DOHH2 (cell line): ENCODE measurements around the gene MACROD2.

Experiments used
- CTCF ChIP-seq: fragments of 200-600 bp; sonication (generic); IDR thresholded peaks from one replicate; pipeline ENCODE4 v1.5.1; 2014; ENCODE audit warnings: antibody characterized with exemption, mild to moderate bottlenecking, low read depth, low read length; ENCODE audit not compliant: poor library complexity, severe bottlenecking
- EZH2phosphoT487 ChIP-seq: fragments of 200-600 bp; sonication (generic); IDR thresholded peaks from 2 replicates; pipeline ENCODE4 v1.6.1; 2017; ENCODE audit warnings: borderline replicate concordance, mild to moderate bottlenecking, antibody characterized with exemption, low read length, moderate library complexity, mixed read lengths

- TF ChIP-seq CTCF (no peak), EZH2phosphoT487 (no peak)
Measured at GRCh38 chr20:15599961-15600360, 1604.6 kb downstream of the MACROD2 start.
